ENCODE data around the gene STK32C. TPM values are rescaled to one million over a fixed set of nuclear protein-coding genes. Genes with fewer than 3 reads are reported as not detected.

Gene STK32C
- total and polyA plus RNA-seq, 2 of the 4 experiments (the other 2 are of a cell fraction): 5.0 to 8.3 TPM

GRCh38 chr10:132259702-132260482, 47.9 kb downstream of the STK32C start:
- no peaks in the 10 kb centered on the region for H3K9me3 ChIP-seq (ENCODE audit: control insufficient read depth, insufficient read depth, low read length)
- no peak overlapping the region for H4K91ac ChIP-seq (ENCODE audit: insufficient read depth, low read depth, low read length)
- peaks cover 2% of the 10 kb centered on the region; the same call in 1 of the 2 replicates for H3K27me3 ChIP-seq (ENCODE audit: control insufficient read depth, insufficient read depth, low read length)
- no peaks in the 10 kb centered on the region; the same call in 1 of the 2 replicates for H3K4me1 ChIP-seq (ENCODE audit: control insufficient read depth, insufficient read depth, low read length)
- H2AFZ ChIP-seq (replicated peaks; ENCODE audit: low read length, poor library complexity): no peak overlapping the region
- H3K14ac ChIP-seq (replicated peaks; ENCODE audit: low read depth, low read length): no peak overlapping the region
- H2BK5ac ChIP-seq (ENCODE audit: low read depth, low read length, poor library complexity, severe bottlenecking): no peak overlapping the region
- no peak overlapping the region for H3K23ac ChIP-seq (ENCODE audit: low read depth, low read length)
- WGBS, 2 experiments (ENCODE audit: extremely low coverage in 2 of 2, insufficient read length in 1 of 2): 97% methylated on average over 10 of the region's 27 CpGs; no CpG with 5 or more reads in 1 of the 2 experiments
- H2BK20ac ChIP-seq (ENCODE audit: low read depth, low read length): no peak overlapping the region
- no peak overlapping the region for H3K4ac ChIP-seq (ENCODE audit: low read depth, low read length)
- H3K9me1 ChIP-seq (ENCODE audit: insufficient read depth, low read length): no peaks in the 10 kb centered on the region
- no peaks in the 10 kb centered on the region for H3K36me3 ChIP-seq (ENCODE audit: control insufficient read depth, insufficient read depth, low read length)
- BruUV-seq (replicated peaks): no TSS peak
- no peak overlapping the region for H3K4me3 ChIP-seq (ENCODE audit: insufficient read depth, low read depth, low read length)
- no peak overlapping the region for H2BK15ac ChIP-seq (ENCODE audit: low read depth, low read length)
- no peaks in the 10 kb centered on the region for H3K79me1 ChIP-seq (ENCODE audit: low read depth in 1 of 2, low read length in 2 of 2)
- TF ChIP-seq RCOR1 (IDR thresholded peaks at IDR 0.05; ENCODE audit: insufficient replicate concordance, low read length) (no peak), CTCF (conservative IDR thresholded peaks at IDR 0.05; ENCODE audit: low read depth, low read length) (no peak), MAFK (IDR thresholded peaks at IDR 0.05; ENCODE audit: low read depth, low read length) (no peak), MAZ (IDR thresholded peaks at IDR 0.05; ENCODE audit: borderline replicate concordance, low read depth, low read length) (no peak), USF2 (IDR thresholded peaks at IDR 0.05; ENCODE audit: low read depth, low read length) (no peak), SMC3 (IDR thresholded peaks at IDR 0.05; ENCODE audit: low read depth, low read length) (no peak), POLR2A (IDR thresholded peaks at IDR 0.05; ENCODE audit: low read depth, low read length) (no peak), NFE2L2 (IDR thresholded peaks at IDR 0.05; ENCODE audit: low read depth, low read length) (no peak), CEBPB (IDR thresholded peaks at IDR 0.05; ENCODE audit: low read depth, low read length) (no peak), FOS (IDR thresholded peaks at IDR 0.05; ENCODE audit: low read depth, low read length) (no peak), RFX5 (IDR thresholded peaks at IDR 0.05; ENCODE audit: low read depth, low read length) (no peak), CHD1 (IDR thresholded peaks at IDR 0.05; ENCODE audit: low read depth, low read length) (no peak), MXI1 (IDR thresholded peaks at IDR 0.05; ENCODE audit: borderline replicate concordance, low read depth, low read length) (no peak), RAD21 (IDR thresholded peaks at IDR 0.05; ENCODE audit: low read length) (no peak), BHLHE40 (IDR thresholded peaks at IDR 0.05; ENCODE audit: low read depth, low read length) (no peak)
- TF ChIP-seq, protein P1, sequence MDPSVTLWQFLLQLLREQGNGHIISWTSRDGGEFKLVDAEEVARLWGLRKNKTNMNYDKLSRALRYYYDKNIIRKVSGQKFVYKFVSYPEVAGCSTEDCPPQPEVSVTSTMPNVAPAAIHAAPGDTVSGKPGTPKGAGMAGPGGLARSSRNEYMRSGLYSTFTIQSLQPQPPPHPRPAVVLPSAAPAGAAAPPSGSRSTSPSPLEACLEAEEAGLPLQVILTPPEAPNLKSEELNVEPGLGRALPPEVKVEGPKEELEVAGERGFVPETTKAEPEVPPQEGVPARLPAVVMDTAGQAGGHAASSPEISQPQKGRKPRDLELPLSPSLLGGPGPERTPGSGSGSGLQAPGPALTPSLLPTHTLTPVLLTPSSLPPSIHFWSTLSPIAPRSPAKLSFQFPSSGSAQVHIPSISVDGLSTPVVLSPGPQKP (IDR thresholded peaks at IDR 0.05; ENCODE audit: borderline replicate concordance, low read depth, low read length): no peak
- H3K4me2 ChIP-seq (ENCODE audit: low read depth, low read length): no peak overlapping the region
- H4K5ac ChIP-seq (ENCODE audit: low read depth, low read length): no peak overlapping the region
- no peak overlapping the region for H3K56ac ChIP-seq (ENCODE audit: extremely low read depth, insufficient read depth, low read length)
- DNase-seq (no peak), ATAC-seq (ENCODE audit: low read depth) (no peak)
- CTCF ChIA-PET: no interaction called here
- no peak overlapping the region for H2BK120ac ChIP-seq (ENCODE audit: low read depth, low read length)
- no peak overlapping the region for H2AK5ac ChIP-seq (ENCODE audit: low read depth, low read length)
- in situ Hi-C loops (cut with MboI; ENCODE audit: low sequenced_read_pairs) (no loop called here), intact Hi-C loops (cut with micrococcal nuclease) (no loop called here), dilution Hi-C loops (cut with HindIII; ENCODE audit: low sequenced_read_pairs, unreplicated experiment) (no loop called here)
- POLR2A ChIA-PET (ENCODE audit: unreplicated experiment): no interaction called here
- no peak overlapping the region for H4K8ac ChIP-seq (ENCODE audit: low read depth in 2 of 2, low read length in 2 of 2)
- H3K27ac ChIP-seq (ENCODE audit: insufficient read depth, low read length): no peak overlapping the region
- no peak overlapping the region for H3K9ac ChIP-seq (ENCODE audit: low read depth, low read length)
- no peak overlapping the region for H3K18ac ChIP-seq (ENCODE audit: low read depth, low read length)
- no peak overlapping the region for H2AK9ac ChIP-seq (replicated peaks; ENCODE audit: low read depth, low read length, poor library complexity)
- no peaks in the 10 kb centered on the region for H4K20me1 ChIP-seq (ENCODE audit: insufficient read depth, low read length)
